CD4-positive, CD25-positive, alpha-beta regulatory T cell (primary cell): ENCODE results near the gene SSR1. TPM values are rescaled to one million over a fixed set of nuclear protein-coding genes. Genes with fewer than 3 reads are reported as not detected.

ENCODE experiments used
- ATAC-seq, 2 donors: fragments of 150-1000 bp; cut with Tn5 transposase; one replicate each; pipeline ENCODE4 v1.10.0; 2021; ENCODE audit warnings: low read depth in 2 of 2, moderate number of reproducible peaks in 2 of 2, moderate library complexity in 1 of 2
- DNase-seq, 3 donors: peaks; one replicate each; pipeline versions ENCODE4 v3.0.0 to v3.0.0-alpha.2; 2012 to 2022; ENCODE audit warnings: mixed read lengths in 1 of 3
- H3K27ac ChIP-seq: one replicate; pipeline ENCODE4 v1.7.0; 2013; ENCODE audit warnings: mild to moderate bottlenecking, low read length; ENCODE audit not compliant: insufficient read depth, poor library complexity, severe bottlenecking
- H3K27me3 ChIP-seq: one replicate; pipeline ENCODE4 v1.7.0; 2013; ENCODE audit warnings: low read length; ENCODE audit not compliant: control insufficient read depth, insufficient read depth
- H3K36me3 ChIP-seq: one replicate; pipeline ENCODE4 v1.7.0; 2013; ENCODE audit warnings: mild to moderate bottlenecking, low read length, moderate library complexity; ENCODE audit not compliant: control insufficient read depth, insufficient read depth
- H3K4me1 ChIP-seq: 2 replicates; pipeline ENCODE4 v1.7.0; 2013; ENCODE audit warnings: mild to moderate bottlenecking, low read length; ENCODE audit not compliant: insufficient read depth, control insufficient read depth, poor library complexity, severe bottlenecking
- H3K4me3 ChIP-seq: one replicate; pipeline ENCODE4 v1.7.0; 2013; ENCODE audit warnings: low read depth, mild to moderate bottlenecking, low read length, moderate library complexity
- H3K9me3 ChIP-seq, 2 experiments: 1 replicate in 1 of 2; 2 replicates in 1 of 2; pipeline ENCODE4 v1.7.0; 2013; ENCODE audit warnings: low read length in 2 of 2, mild to moderate bottlenecking in 1 of 2, moderate library complexity in 1 of 2; ENCODE audit not compliant: control insufficient read depth in 2 of 2
- H3K27ac Mint-ChIP-seq, 3 donors: one replicate each; pipeline ENCODE4 v1.8.0; 2020 to 2022; ENCODE audit warnings: mild to moderate bottlenecking in 3 of 3, mixed read lengths in 3 of 3, moderate library complexity in 2 of 3
- H3K27me3 Mint-ChIP-seq: one replicate; pipeline ENCODE4 v1.8.0; 2022; ENCODE audit warnings: mild to moderate bottlenecking, mixed read lengths
- H3K36me3 Mint-ChIP-seq: one replicate; pipeline ENCODE4 v1.8.0; 2020; ENCODE audit warnings: mixed read lengths
- H3K4me1 Mint-ChIP-seq, 4 donors: one replicate each; pipeline ENCODE4 v1.8.0; 2020 to 2022; ENCODE audit warnings: mixed read lengths in 4 of 4, mild to moderate bottlenecking in 1 of 4
- H3K4me3 Mint-ChIP-seq, 4 donors: one replicate each; pipeline ENCODE4 v1.8.0; 2020 to 2022; ENCODE audit warnings: mild to moderate bottlenecking in 4 of 4, mixed read lengths in 4 of 4, moderate library complexity in 3 of 4
- H3K9me3 Mint-ChIP-seq, 7 donors: one replicate each; pipeline ENCODE4 v1.8.0; 2020 to 2022; ENCODE audit warnings: mixed read lengths in 7 of 7, mild to moderate bottlenecking in 3 of 7, moderate library complexity in 2 of 7
- polyA plus RNA-seq, 4 donors: library from polyadenylated mRNA; unstranded; fragments of 300-500 nt; fragmentation: Illumina TruSeq; gene quantifications; one replicate each; pipeline ENCODE4 v1.2.3, GENCODE V29; 2021
- total RNA-seq: library from RNA; stranded (reverse); gene quantifications from one replicate; pipeline ENCODE4 v1.2.3, GENCODE V29; 2022

SSR1 gene
- total and polyA plus RNA-seq, 5 donors from 2014 or later: 81.0 to 207 (median 164) TPM

- DNase-seq (peak in 1 of 3 donors; percentile 16), ATAC-seq (no peak)
- H3K4me3 ChIP-seq: peak overlapping the region; percentile 6
- Mint-ChIP-seq H3K4me3 (peak overlapping the region; percentile 66 to 89 (median 82)), H3K27me3 (peaks cover 40% of the 10 kb centered on the region), H3K4me1 (peaks cover 5 to 22% (median 9%) of the 10 kb centered on the region in 4 donors), H3K9me3 (peaks cover 0 to 10% (median 0%) of the 10 kb centered on the region in 7 donors), H3K27ac (peak overlapping the region in 2 of 3 donors; percentile 47 to 86), H3K36me3 (no peaks in the 10 kb centered on the region)
- peaks cover 12% of the 10 kb centered on the region for H3K4me1 ChIP-seq
- H3K27me3 ChIP-seq: peaks cover 3% of the 10 kb centered on the region
- H3K27ac ChIP-seq: no peak overlapping the region
- no peaks in the 10 kb centered on the region for H3K36me3 ChIP-seq
- no peaks in the 10 kb centered on the region for H3K9me3 ChIP-seq
Observed at GRCh38 chr6:7260291-7261031, 52.5 kb downstream of the SSR1 start.

- Mint-ChIP-seq H3K27ac (no peak overlapping the region), H3K27me3 (peaks cover 40% of the 10 kb centered on the region), H3K4me1 (peaks cover 5 to 23% (median 9%) of the 10 kb centered on the region in 4 donors), H3K36me3 (no peaks in the 10 kb centered on the region), H3K4me3 (no peak overlapping the region), H3K9me3 (peaks cover 0 to 10% (median 0%) of the 10 kb centered on the region in 7 donors)
- H3K36me3 ChIP-seq: no peaks in the 10 kb centered on the region
- DNase-seq: no peak
- peaks cover 3% of the 10 kb centered on the region for H3K27me3 ChIP-seq
- peaks cover 12% of the 10 kb centered on the region for H3K4me1 ChIP-seq
- no peaks in the 10 kb centered on the region for H3K9me3 ChIP-seq
- ATAC-seq: no peak
- no peak overlapping the region for H3K27ac ChIP-seq
- H3K4me3 ChIP-seq: no peak overlapping the region
Observed at GRCh38 chr6:7258231-7258763, 54.7 kb downstream of the SSR1 start.

GRCh38 chr6:7257521-7258230, 55.3 kb downstream of the SSR1 start:
- H3K27ac Mint-ChIP-seq: no peak overlapping the region
- H3K9me3 Mint-ChIP-seq: peaks cover 0 to 10% (median 0%) of the 10 kb centered on the region in 7 donors

GRCh38 chr6:7256785-7257184, 56.2 kb downstream of the SSR1 start:
- peaks cover 0 to 10% (median 0%) of the 10 kb centered on the region in 7 donors for H3K9me3 Mint-ChIP-seq
- Histone ChIP-seq H3K4me3 (no peak overlapping the region), H3K9me3 (no peaks in the 10 kb centered on the region), H3K27me3 (peaks cover under 1% of the 10 kb centered on the region), H3K4me1 (peaks cover 12% of the 10 kb centered on the region), H3K36me3 (no peaks in the 10 kb centered on the region), H3K27ac (no peak overlapping the region)
- H3K27me3 Mint-ChIP-seq: peaks cover 34% of the 10 kb centered on the region
- no peak overlapping the region for H3K27ac Mint-ChIP-seq
- no peak for ATAC-seq
- H3K4me3 Mint-ChIP-seq: no peak overlapping the region
- no peaks in the 10 kb centered on the region for H3K36me3 Mint-ChIP-seq
- DNase-seq: no peak
- H3K4me1 Mint-ChIP-seq: peaks cover 5 to 19% (median 9%) of the 10 kb centered on the region in 4 donors

More at GRCh38 chr6:7257521-7258230, 55.3 kb downstream of the SSR1 start:
- ATAC-seq (no peak), DNase-seq (no peak)
- H3K4me1 Mint-ChIP-seq: peaks cover 5 to 23% (median 9%) of the 10 kb centered on the region in 4 donors
- H3K36me3 ChIP-seq: no peaks in the 10 kb centered on the region
- H3K4me3 Mint-ChIP-seq: peak overlapping the region in 1 of 4 donors; percentile 32
- peaks cover 40% of the 10 kb centered on the region for H3K27me3 Mint-ChIP-seq
- H3K27me3 ChIP-seq: peaks cover 3% of the 10 kb centered on the region
- no peak overlapping the region for H3K27ac ChIP-seq
- H3K4me1 ChIP-seq: peaks cover 12% of the 10 kb centered on the region
- H3K9me3 ChIP-seq: no peaks in the 10 kb centered on the region
- H3K4me3 ChIP-seq: no peak overlapping the region
- no peaks in the 10 kb centered on the region for H3K36me3 Mint-ChIP-seq

GRCh38 chr6:7255918-7256317, 57.1 kb downstream of the SSR1 start:
- H3K36me3 Mint-ChIP-seq: peaks cover 3% of the 10 kb centered on the region

GRCh38 chr6:7254980-7255835, 57.8 kb downstream of the SSR1 start:
- H3K27me3 Mint-ChIP-seq: peaks cover 25% of the 10 kb centered on the region
- peaks cover 3% of the 10 kb centered on the region for H3K36me3 Mint-ChIP-seq
- peaks cover 4% of the 10 kb centered on the region for H3K36me3 ChIP-seq
- H3K4me1 ChIP-seq: no peaks in the 10 kb centered on the region
- H3K9me3 ChIP-seq: no peaks in the 10 kb centered on the region
- H3K4me3 Mint-ChIP-seq: peak overlapping the region in 1 of 4 donors; percentile 38
- H3K4me3 ChIP-seq: no peak overlapping the region
- peaks cover 0 to 5% (median 0%) of the 10 kb centered on the region in 4 donors for H3K4me1 Mint-ChIP-seq
- DNase-seq (no peak), ATAC-seq (no peak)
- peaks cover 0 to 10% (median 0%) of the 10 kb centered on the region in 7 donors for H3K9me3 Mint-ChIP-seq
- no peak overlapping the region for H3K27ac Mint-ChIP-seq
- no peaks in the 10 kb centered on the region for H3K27me3 ChIP-seq
- H3K27ac ChIP-seq: no peak overlapping the region

More at GRCh38 chr6:7255918-7256317, 57.1 kb downstream of the SSR1 start:
- Histone ChIP-seq H3K36me3 (no peaks in the 10 kb centered on the region), H3K4me1 (peaks cover 4% of the 10 kb centered on the region), H3K27ac (no peak overlapping the region), H3K27me3 (no peaks in the 10 kb centered on the region), H3K4me3 (no peak overlapping the region), H3K9me3 (no peaks in the 10 kb centered on the region)
- H3K4me3 Mint-ChIP-seq: no peak overlapping the region
- H3K27ac Mint-ChIP-seq: no peak overlapping the region
- H3K9me3 Mint-ChIP-seq: peaks cover 0 to 10% (median 0%) of the 10 kb centered on the region in 7 donors
- ATAC-seq: no peak
- H3K27me3 Mint-ChIP-seq: peaks cover 32% of the 10 kb centered on the region
- H3K4me1 Mint-ChIP-seq: peaks cover 4 to 12% (median 6%) of the 10 kb centered on the region in 4 donors
- DNase-seq: no peak

- H3K4me1 ChIP-seq: no peaks in the 10 kb centered on the region
Observed at GRCh38 chr6:7252390-7252789, 60.6 kb downstream of the SSR1 start.

More at GRCh38 chr6:7252390-7252789, 60.6 kb downstream of the SSR1 start:
- Histone ChIP-seq H3K9me3 (no peaks in the 10 kb centered on the region), H3K36me3 (peaks cover 31% of the 10 kb centered on the region), H3K27me3 (no peaks in the 10 kb centered on the region), H3K27ac (no peak overlapping the region), H3K4me3 (no peak overlapping the region)
- peaks cover 9% of the 10 kb centered on the region for H3K27me3 Mint-ChIP-seq
- H3K36me3 Mint-ChIP-seq: peaks cover 12% of the 10 kb centered on the region
- peaks cover 0 to 2% (median 0%) of the 10 kb centered on the region in 4 donors for H3K4me1 Mint-ChIP-seq
- no peak for ATAC-seq
- no peak overlapping the region for H3K27ac Mint-ChIP-seq
- H3K4me3 Mint-ChIP-seq: no peak overlapping the region
- DNase-seq: no peak
- H3K9me3 Mint-ChIP-seq: peaks cover 0 to 10% (median 0%) of the 10 kb centered on the region in 7 donors
